ENCODE measurements around the gene GTF2E1. TPM values are rescaled to one million over a fixed set of nuclear protein-coding genes. Genes with fewer than 3 reads are reported as not detected.

GTF2E1 gene
- total RNA-seq, 1 donor from 2014 or later: 26.9 TPM

GRCh38 chr3:120762615-120763014 lies 20.1 kb downstream of the GTF2E1 start:
- Mint-ChIP-seq H3K4me1 (ENCODE audit: unreplicated experiment) (peaks cover 34% of the 10 kb centered on the region), H3K27me3 (no peaks in the 10 kb centered on the region), H3K27ac (no peak overlapping the region), H3K36me3 (peaks cover 28% of the 10 kb centered on the region), H3K9me3 (peaks cover 8% of the 10 kb centered on the region), H3K4me3 (no peak overlapping the region)
- no peak for TF ChIP-seq CTCF (conservative IDR thresholded peaks at IDR 0.05)
- no peak for DNase-seq (ENCODE audit: extremely low spot score, unreplicated experiment)

- Mint-ChIP-seq H3K4me3 (no peak overlapping the region), H3K4me1 (ENCODE audit: unreplicated experiment) (peaks cover 37% of the 10 kb centered on the region), H3K27ac (no peak overlapping the region), H3K9me3 (peaks cover 8% of the 10 kb centered on the region), H3K27me3 (no peaks in the 10 kb centered on the region), H3K36me3 (peaks cover 25% of the 10 kb centered on the region)
- no peak for TF ChIP-seq CTCF (conservative IDR thresholded peaks at IDR 0.05)
- no peak for DNase-seq (ENCODE audit: extremely low spot score, unreplicated experiment)
Observed at GRCh38 chr3:120763601-120764000, 21.1 kb downstream of the GTF2E1 start.

DNA sequence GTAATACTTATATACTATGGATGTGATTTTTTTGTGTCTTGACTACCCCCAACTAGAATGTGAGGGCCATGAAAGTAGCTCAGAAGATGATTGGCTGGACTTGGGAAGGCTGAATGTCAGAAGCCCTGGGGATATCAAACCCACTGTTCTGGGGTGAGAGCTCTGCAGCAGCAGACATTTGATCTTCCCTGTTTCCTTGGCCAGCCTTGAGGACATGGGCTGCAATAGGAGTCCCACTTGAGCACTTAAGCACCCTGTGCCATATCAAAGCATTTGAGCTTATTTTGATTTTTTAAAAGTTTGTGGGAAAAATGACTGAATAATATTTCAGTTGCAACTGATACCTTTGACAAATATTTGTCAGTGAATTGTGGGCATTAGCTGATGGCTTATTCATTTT lies 21.7 kb downstream of the GTF2E1 start:
- no peaks in the 10 kb centered on the region for H3K27me3 Mint-ChIP-seq
- no peak for DNase-seq (ENCODE audit: extremely low spot score, unreplicated experiment)
- H3K27ac Mint-ChIP-seq: no peak overlapping the region
- TF ChIP-seq CTCF (conservative IDR thresholded peaks at IDR 0.05): no peak
- peaks cover 19% of the 10 kb centered on the region for H3K36me3 Mint-ChIP-seq
- peaks cover 3% of the 10 kb centered on the region for H3K9me3 Mint-ChIP-seq
- H3K4me1 Mint-ChIP-seq (ENCODE audit: unreplicated experiment): peaks cover 37% of the 10 kb centered on the region
- H3K4me3 Mint-ChIP-seq: no peak overlapping the region

DNA sequence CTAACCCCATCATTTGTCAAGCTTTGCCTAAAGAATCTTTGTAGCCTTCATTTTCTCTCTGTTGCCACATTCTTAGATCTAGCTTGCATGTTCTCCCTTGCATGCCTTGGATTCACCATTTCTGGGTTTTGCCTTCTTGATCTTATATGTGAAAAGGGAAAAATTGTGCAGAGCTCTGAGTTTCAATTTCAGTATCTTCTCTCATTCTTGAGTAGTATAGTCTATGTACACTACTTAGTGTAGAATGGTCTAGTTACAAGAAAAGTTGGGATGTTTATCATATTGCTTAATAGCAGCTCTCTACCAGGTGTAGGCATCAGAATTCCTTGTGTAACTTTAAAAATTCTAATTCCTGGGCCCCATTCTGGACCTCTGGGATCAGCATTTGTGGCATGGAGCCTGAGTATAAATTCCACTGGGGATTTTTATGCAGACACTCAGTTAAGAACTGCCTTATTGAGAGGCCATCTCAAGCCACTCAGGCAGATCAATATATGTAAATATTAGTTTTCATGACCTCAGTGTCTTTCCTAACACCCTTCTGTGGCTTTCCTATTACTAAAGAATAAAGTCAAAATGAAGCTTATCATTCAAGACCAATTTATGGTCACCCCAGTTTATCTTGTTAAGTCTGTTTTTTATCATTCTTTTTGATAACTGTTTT lies 23.4 kb downstream of the GTF2E1 start:
- Mint-ChIP-seq H3K4me1 (ENCODE audit: unreplicated experiment) (peaks cover 37% of the 10 kb centered on the region), H3K27me3 (no peaks in the 10 kb centered on the region), H3K27ac (no peak overlapping the region), H3K4me3 (no peak overlapping the region), H3K9me3 (no peaks in the 10 kb centered on the region), H3K36me3 (peaks cover 8% of the 10 kb centered on the region)
- TF ChIP-seq CTCF (conservative IDR thresholded peaks at IDR 0.05): no peak
- DNase-seq (ENCODE audit: extremely low spot score, unreplicated experiment): no peak

DNA sequence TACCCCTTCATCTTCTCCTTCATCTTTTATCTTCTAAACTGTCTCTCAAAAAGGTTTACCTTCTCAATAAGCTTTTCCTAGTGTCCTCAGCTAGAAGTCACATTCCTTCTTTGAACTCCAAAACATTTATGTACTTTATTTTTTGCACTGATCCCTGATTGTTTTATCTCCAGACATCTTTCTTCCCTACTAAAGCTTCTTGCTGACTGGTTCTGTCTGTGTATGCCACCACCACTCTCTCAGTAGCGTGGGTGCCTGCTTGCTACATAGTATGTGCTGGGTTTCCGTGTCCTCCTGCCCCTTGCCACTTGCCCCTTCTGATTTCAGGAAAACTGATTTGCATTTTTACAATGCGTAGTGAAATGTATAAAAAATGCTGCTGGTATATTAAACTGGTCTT lies 24.0 kb downstream of the GTF2E1 start:
- no peak for TF ChIP-seq CTCF (conservative IDR thresholded peaks at IDR 0.05)
- Mint-ChIP-seq H3K9me3 (no peaks in the 10 kb centered on the region), H3K36me3 (peaks cover 6% of the 10 kb centered on the region), H3K4me3 (no peak overlapping the region), H3K27me3 (no peaks in the 10 kb centered on the region), H3K27ac (no peak overlapping the region), H3K4me1 (ENCODE audit: unreplicated experiment) (peaks cover 37% of the 10 kb centered on the region)
- no peak for DNase-seq (ENCODE audit: extremely low spot score, unreplicated experiment)

Measured in type B pancreatic cell (in vitro differentiated cells).